Neural progenitor cell (in vitro differentiated cells): ENCODE measurements around the gene TRIM44.

Experiments used
- EZH2 ChIP-seq: fragments of 200-600 bp; sonication (generic); IDR thresholded peaks from 2 replicates; pipeline ENCODE4 v1.6.1; 2017; ENCODE audit warnings: antibody characterized with exemption, mild to moderate bottlenecking, moderate library complexity
- EZH2phosphoT487 ChIP-seq: fragments of 200-600 bp; sonication (generic); IDR thresholded peaks from 2 replicates; pipeline ENCODE4 v1.6.1; 2017; ENCODE audit warnings: antibody characterized with exemption
- TF ChIP-seq, protein P1 (sequence below): fragments of 200-600 bp; sonication (generic); IDR thresholded peaks from 2 replicates; pipeline ENCODE4 v1.5.1; 2017; ENCODE audit warnings: antibody characterized with exemption, mild to moderate bottlenecking

DNA sequence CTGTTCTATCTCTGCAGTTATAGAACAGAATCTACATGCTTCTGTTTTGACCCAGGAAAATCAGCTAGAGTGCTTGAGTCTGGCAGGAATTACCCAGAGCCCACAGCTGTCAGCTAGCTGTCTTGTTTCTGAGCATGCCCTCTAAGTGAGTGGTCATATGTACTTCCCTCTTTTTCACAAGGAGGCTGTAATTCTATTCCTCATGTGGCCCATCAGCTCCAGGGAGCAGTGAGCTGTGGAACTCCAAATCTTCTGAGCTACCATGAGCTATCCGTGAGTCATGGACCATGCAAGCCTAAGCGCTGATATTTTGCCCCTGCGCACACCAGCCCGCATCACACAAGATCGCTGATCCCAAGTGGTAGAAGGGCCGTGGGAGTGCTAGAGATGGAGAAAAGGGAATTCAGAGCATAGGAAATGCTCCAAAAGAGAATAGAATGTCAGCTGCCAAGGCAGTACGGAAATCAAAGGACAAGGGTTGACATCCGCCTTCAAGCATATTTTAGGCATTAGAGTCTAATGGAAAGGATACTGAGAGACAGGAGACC is 38.9 kb upstream of the TRIM44 start:
- TF ChIP-seq, protein P1, sequence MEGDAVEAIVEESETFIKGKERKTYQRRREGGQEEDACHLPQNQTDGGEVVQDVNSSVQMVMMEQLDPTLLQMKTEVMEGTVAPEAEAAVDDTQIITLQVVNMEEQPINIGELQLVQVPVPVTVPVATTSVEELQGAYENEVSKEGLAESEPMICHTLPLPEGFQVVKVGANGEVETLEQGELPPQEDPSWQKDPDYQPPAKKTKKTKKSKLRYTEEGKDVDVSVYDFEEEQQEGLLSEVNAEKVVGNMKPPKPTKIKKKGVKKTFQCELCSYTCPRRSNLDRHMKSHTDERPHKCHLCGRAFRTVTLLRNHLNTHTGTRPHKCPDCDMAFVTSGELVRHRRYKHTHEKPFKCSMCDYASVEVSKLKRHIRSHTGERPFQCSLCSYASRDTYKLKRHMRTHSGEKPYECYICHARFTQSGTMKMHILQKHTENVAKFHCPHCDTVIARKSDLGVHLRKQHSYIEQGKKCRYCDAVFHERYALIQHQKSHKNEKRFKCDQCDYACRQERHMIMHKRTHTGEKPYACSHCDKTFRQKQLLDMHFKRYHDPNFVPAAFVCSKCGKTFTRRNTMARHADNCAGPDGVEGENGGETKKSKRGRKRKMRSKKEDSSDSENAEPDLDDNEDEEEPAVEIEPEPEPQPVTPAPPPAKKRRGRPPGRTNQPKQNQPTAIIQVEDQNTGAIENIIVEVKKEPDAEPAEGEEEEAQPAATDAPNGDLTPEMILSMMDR: no peak
- no peak for TF ChIP-seq EZH2phosphoT487
- TF ChIP-seq EZH2: no peak
